GM19351 (cell line): ENCODE results near the gene AATF.
A peak's percentile ranks its signal among the peaks of the same experiment; 100 is the strongest.

Experiments
- ATAC-seq: cut with Tn5 transposase; IDR thresholded peaks from one replicate; pipeline ENCODE4 v1.9.1; 2021; ENCODE audit warnings: mild to moderate bottlenecking, moderate library complexity; ENCODE audit not compliant: unreplicated experiment

The AATF gene

GRCh38 chr17:36978810-36979564 is 30.2 kb downstream of the AATF start:
- no peak for ATAC-seq

- no peak for ATAC-seq
Observed at GRCh38 chr17:36979565-36979941, 30.8 kb downstream of the AATF start.

- no peak for ATAC-seq
Observed at GRCh38 chr17:36980280-36980761, 31.6 kb downstream of the AATF start.

- ATAC-seq: no peak
Observed at GRCh38 chr17:36983618-36984017, 34.9 kb downstream of the AATF start.

- no peak for ATAC-seq
Observed at GRCh38 chr17:36989173-36989572, 40.4 kb downstream of the AATF start.

- no peak for ATAC-seq
Observed at GRCh38 chr17:36992701-36993100, 43.9 kb downstream of the AATF start.

GRCh38 chr17:36993227-36993626 is 44.5 kb downstream of the AATF start:
- no peak for ATAC-seq

GRCh38 chr17:36994438-36994837 is 45.7 kb downstream of the AATF start:
- no peak for ATAC-seq

GRCh38 chr17:36999471-36999870 is 50.7 kb downstream of the AATF start:
- no peak for ATAC-seq

GRCh38 chr17:37016780-37017179 is 68.0 kb downstream of the AATF start:
- no peak for ATAC-seq

GRCh38 chr17:37017404-37017803 is 68.7 kb downstream of the AATF start:
- ATAC-seq: no peak

GRCh38 chr17:37019117-37019740 is 70.5 kb downstream of the AATF start:
- ATAC-seq: no peak

- ATAC-seq: no peak
Observed at GRCh38 chr17:37019741-37020129, 71.0 kb downstream of the AATF start.

- no peak for ATAC-seq
Observed at GRCh38 chr17:37024181-37024637, 75.5 kb downstream of the AATF start.

- no peak for ATAC-seq
Observed at GRCh38 chr17:37025238-37025637, 76.5 kb downstream of the AATF start.

GRCh38 chr17:37025847-37026530 is 77.2 kb downstream of the AATF start:
- ATAC-seq: peak; percentile 53

GRCh38 chr17:37026531-37026869 is 77.7 kb downstream of the AATF start:
- ATAC-seq: no peak

- no peak for ATAC-seq
Observed at GRCh38 chr17:37028040-37028439, 79.3 kb downstream of the AATF start.

- no peak for ATAC-seq
Observed at GRCh38 chr17:37031493-37032083, 82.8 kb downstream of the AATF start.

- no peak for ATAC-seq
Observed at GRCh38 chr17:37037590-37038155, 88.9 kb downstream of the AATF start.

GRCh38 chr17:37039269-37039668 is 90.5 kb downstream of the AATF start:
- no peak for ATAC-seq
